Heart left ventricle (tissue), 16 donors: ENCODE measurements around the gene DNM2. TPM values are rescaled to one million over a fixed set of nuclear protein-coding genes. Genes with fewer than 3 reads are reported as not detected.
A peak's percentile ranks its signal among the peaks of the same experiment; 100 is the strongest.

Experiments used
- ATAC-seq, 4 donors: fragments of 200-7000 bp; cut with Tn5 transposase; one replicate each; pipeline ENCODE4 v1.9.1; 2020 to 2022; ENCODE audit warnings: moderate library complexity in 4 of 4, mild to moderate bottlenecking in 3 of 4, moderate number of reproducible peaks in 1 of 4
- DNase-seq, 5 donors: peaks; one replicate each; pipeline ENCODE4 v3.0.0-alpha.2; 2020
- H3K27ac ChIP-seq, 12 donors: fragments of 200-600 bp; sonication (generic) in 4 of 12; one replicate each; pipeline versions ENCODE4 v1.5.0 to v1.8.0; 2016 to 2022; ENCODE audit warnings: mild to moderate bottlenecking in 2 of 12
- H3K27me3 ChIP-seq, 9 donors: fragments of 200-600 bp; sonication (generic) in 2 of 9; one replicate each; pipeline versions ENCODE4 v1.5.1 to v1.8.0; 2016 to 2022; ENCODE audit warnings: mild to moderate bottlenecking in 3 of 9
- H3K36me3 ChIP-seq, 9 donors: fragments of 200-600 bp; sonication (generic) in 2 of 9; one replicate each; pipeline versions ENCODE4 v1.5.0 to v1.8.0; 2018 to 2022; ENCODE audit warnings: mild to moderate bottlenecking in 2 of 9
- H3K4me1 ChIP-seq, 12 donors: fragments of 200-600 bp; sonication (generic) in 4 of 12; one replicate each; pipeline versions ENCODE4 v1.5.0 to v1.8.0; 2016 to 2022; ENCODE audit warnings: mild to moderate bottlenecking in 3 of 12
- H3K4me3 ChIP-seq, 12 donors: fragments of 200-600 bp; sonication (generic) in 4 of 12; one replicate each; pipeline versions ENCODE4 v1.5.0 to v1.8.0; 2017 to 2022; ENCODE audit warnings: mild to moderate bottlenecking in 9 of 12, moderate library complexity in 4 of 12
- H3K9me3 ChIP-seq, 12 donors: fragments of 200-600 bp; sonication (generic) in 4 of 12; one replicate each; pipeline versions ENCODE4 v1.5.0 to v1.8.0; 2016 to 2022; ENCODE audit warnings: mild to moderate bottlenecking in 1 of 12
- POLR2A ChIP-seq, 2 donors: fragments of 450-650 bp; IDR thresholded peaks; one replicate each; pipeline ENCODE4 v1.6.1; 2017; ENCODE audit warnings: antibody characterized with exemption in 2 of 2, mild to moderate bottlenecking in 2 of 2, moderate library complexity in 2 of 2
- WGBS, 4 donors: extraction: QIAGEN DNeasy Blood & Tissue Kit in 2 of 4; methylation state at CpG; one replicate each; pipeline versions ENCODE4 v1.1.5 to v1.1.7; 2013 to 2018; 5-methylcytosine and 5-hydroxymethylcytosine counted together
- intact Hi-C, 10 donors: fragments of 100-400 bp; cut with DNase I; formaldehyde crosslinking; loops; one replicate each; pipeline versions ENCODE4 v1.11.1 to v1.14.2; 2022
- polyA plus RNA-seq, 2 donors: library from polyadenylated mRNA; stranded (reverse); fragments of 200-250 nt; gene quantifications; one replicate each; pipeline ENCODE4 v1.2.3, GENCODE V29; 2013
- total RNA-seq, 9 donors: library from RNA; depleted of rRNA in 2 of 9; stranded (reverse); fragments of >200 nt in 2 of 9; fragmentation: NEBNext Ultra II Directional in 3 of 9; extraction: Animal tissue kit (Norgen Biotek cat#: 25700) in 3 of 9; gene quantifications; one replicate each; pipeline versions ENCODE4 v1.1.0 to v1.2.4, GENCODE V29; 2016 to 2023
- TF ChIP-seq, protein P1 (sequence below), 12 donors: fragments of 200-600 bp; sonication (generic) in 4 of 12; IDR thresholded peaks; one replicate each; pipeline versions ENCODE4 v1.5.0 to v1.8.0; 2018 to 2022; ENCODE audit warnings: antibody characterized with exemption in 12 of 12, mild to moderate bottlenecking in 5 of 12
- donor health status: ischemic (EF 13 %, LVEDD 7.1; RV severe dilation, severe dysfunction).
- donor health status: healthy with polysubstance abuse.
- donor health status: DM: no; HTN: yes; CAD: no.
- donor health status: DM: no; HTN: no; CAD: no.
- donor health status: ischemic (EF 25% LVEDD 6.9; RV normal size, moderate dysfunction).
- donor health status: ischemic (EF 25% LVEDD 5.7; RV mildly dilated, moderate dysfunction).
- donor health status: healthy.
- donor health status: DM: yes; HTN: yes; CAD: no.
- donor health status: ischemic (EF 35%, LVEDD 5.7; RV mildly dilated, moderate dysfunction).
- donor health status: nonischemic (EF 11% LVEDD 7.7; RV severe dilation, severe dysfunction).
- donor health status: DM: yes; HTN: yes; CAD: no.
- donor health status: PGD.
- donor health status: ischemic (EF 29% LVEDD 5.4; RV normal size, mild dysfunction).
- donor health status: nonischemic (EF 23%, LVEDD 6.1; RV moderate dilation, normal function).

The DNM2 gene
- total and polyA plus RNA-seq, 11 donors = 98.9 to 204 (median 131) TPM

DNA sequence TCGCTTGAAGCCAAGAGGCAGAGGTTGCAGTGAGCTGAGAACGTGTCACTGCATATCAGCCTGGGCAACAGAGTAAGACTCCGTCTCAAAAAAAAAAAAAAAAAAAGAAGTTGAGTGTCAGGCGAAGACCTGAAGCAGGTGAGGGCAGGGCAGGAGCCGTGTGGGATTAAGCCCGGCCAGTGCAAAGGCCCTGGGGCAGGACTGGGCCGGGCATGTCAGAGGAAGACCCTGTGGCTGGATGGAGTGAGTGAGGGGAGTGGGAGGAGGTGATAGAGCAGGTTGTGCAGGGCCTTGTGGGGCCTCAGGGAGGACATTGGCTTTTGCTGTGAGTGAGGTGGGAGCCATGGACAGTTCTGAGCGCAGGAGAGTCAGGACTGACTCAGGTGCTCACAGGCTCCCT is 70.3 kb downstream of the DNM2 start:
- Histone ChIP-seq H3K4me1 (peaks cover 0 to 18% (median 3%) of the 10 kb centered on the region in 12 donors), H3K4me3 (no peak overlapping the region), H3K27ac (no peak overlapping the region), H3K36me3 (peaks cover 2 to 100% (median 99%) of the 10 kb centered on the region in 9 donors), H3K9me3 (no peaks in the 10 kb centered on the region), H3K27me3 (no peaks in the 10 kb centered on the region)
- TF ChIP-seq, protein P1, sequence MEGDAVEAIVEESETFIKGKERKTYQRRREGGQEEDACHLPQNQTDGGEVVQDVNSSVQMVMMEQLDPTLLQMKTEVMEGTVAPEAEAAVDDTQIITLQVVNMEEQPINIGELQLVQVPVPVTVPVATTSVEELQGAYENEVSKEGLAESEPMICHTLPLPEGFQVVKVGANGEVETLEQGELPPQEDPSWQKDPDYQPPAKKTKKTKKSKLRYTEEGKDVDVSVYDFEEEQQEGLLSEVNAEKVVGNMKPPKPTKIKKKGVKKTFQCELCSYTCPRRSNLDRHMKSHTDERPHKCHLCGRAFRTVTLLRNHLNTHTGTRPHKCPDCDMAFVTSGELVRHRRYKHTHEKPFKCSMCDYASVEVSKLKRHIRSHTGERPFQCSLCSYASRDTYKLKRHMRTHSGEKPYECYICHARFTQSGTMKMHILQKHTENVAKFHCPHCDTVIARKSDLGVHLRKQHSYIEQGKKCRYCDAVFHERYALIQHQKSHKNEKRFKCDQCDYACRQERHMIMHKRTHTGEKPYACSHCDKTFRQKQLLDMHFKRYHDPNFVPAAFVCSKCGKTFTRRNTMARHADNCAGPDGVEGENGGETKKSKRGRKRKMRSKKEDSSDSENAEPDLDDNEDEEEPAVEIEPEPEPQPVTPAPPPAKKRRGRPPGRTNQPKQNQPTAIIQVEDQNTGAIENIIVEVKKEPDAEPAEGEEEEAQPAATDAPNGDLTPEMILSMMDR (IDR thresholded peaks at IDR 0.05) = no peak
- TF ChIP-seq POLR2A (IDR thresholded peaks at IDR 0.05) = no peak
- no peak for DNase-seq
- WGBS, 4 donors = 94 to 96% (median 95%) methylated on average over 8 of the region's 8 CpGs
- no peak for ATAC-seq
- intact Hi-C loops = no loop called here

DNA sequence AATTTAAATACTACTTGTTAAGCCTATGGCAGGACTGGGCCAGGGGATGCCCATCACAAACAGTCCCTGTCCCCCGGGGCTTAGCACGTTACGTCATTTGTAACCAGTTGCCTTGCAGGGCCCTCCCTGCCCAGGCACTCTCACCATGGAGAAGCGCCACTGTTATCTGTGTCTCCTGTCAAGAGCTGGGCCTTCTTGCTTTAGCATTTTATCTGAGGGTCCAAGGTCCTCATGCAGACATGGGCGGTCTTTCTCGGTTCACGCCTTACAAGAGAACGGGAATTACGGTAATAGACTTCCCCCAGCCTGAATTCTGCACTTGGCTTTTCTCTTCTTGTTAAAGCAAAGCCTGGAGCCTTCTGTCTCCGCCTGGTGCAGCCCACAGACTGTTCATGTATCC is 72.0 kb downstream of the DNM2 start:
- DNase-seq (no peak), ATAC-seq (no peak)
- no peak overlapping the region for H3K4me3 ChIP-seq
- H3K27ac ChIP-seq = no peak overlapping the region
- no peaks in the 10 kb centered on the region for H3K27me3 ChIP-seq
- peaks cover 2 to 100% (median 98%) of the 10 kb centered on the region in 9 donors for H3K36me3 ChIP-seq
- 87 to 91% (median 88%) methylated on average over 10 of the region's 10 CpGs for WGBS, 4 donors
- H3K4me1 ChIP-seq = peaks cover 0 to 1% (median 0%) of the 10 kb centered on the region in 12 donors
- intact Hi-C loops = no loop called here
- TF ChIP-seq, protein P1 (IDR thresholded peaks at IDR 0.05) = no peak
- TF ChIP-seq POLR2A (IDR thresholded peaks at IDR 0.05) = no peak
- H3K9me3 ChIP-seq = no peaks in the 10 kb centered on the region

GRCh38 chr19:10796653-10797052 is 78.8 kb downstream of the DNM2 start:
- Histone ChIP-seq H3K36me3 (peaks cover 0 to 99% (median 95%) of the 10 kb centered on the region in 9 donors), H3K9me3 (no peaks in the 10 kb centered on the region), H3K4me1 (peaks cover 0 to 18% (median 13%) of the 10 kb centered on the region in 12 donors), H3K27me3 (no peaks in the 10 kb centered on the region), H3K27ac (peak overlapping the region in 1 of 12 donors; percentile 20), H3K4me3 (no peak overlapping the region)
- intact Hi-C loops = no loop called here
- 93 to 96% (median 93%) methylated on average over 19 of the region's 19 CpGs for WGBS, 4 donors
- no peak for TF ChIP-seq POLR2A (IDR thresholded peaks at IDR 0.05)
- TF ChIP-seq, protein P1 (IDR thresholded peaks at IDR 0.05) = no peak
- no peak for ATAC-seq
- DNase-seq = no peak

DNA sequence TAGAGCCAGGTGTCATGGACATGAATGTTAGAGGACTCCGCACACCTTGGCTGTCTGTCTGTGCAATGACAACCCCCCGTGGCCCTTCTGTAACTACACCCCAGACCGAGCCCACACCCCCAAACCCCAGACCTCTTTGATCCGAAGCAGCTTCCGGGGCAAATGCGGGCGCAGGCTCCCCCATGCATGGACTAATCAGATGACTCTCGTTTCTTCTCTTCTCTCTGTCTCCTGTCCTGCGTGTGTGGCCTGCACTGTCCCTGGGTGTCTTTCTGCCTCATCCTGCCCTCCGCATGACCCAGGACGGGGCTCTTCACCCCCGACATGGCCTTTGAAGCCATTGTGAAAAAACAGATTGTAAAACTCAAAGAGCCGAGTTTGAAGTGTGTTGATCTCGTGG is 79.2 kb downstream of the DNM2 start:
- ATAC-seq = no peak
- DNase-seq = no peak
- H3K27me3 ChIP-seq = no peaks in the 10 kb centered on the region
- no peak overlapping the region for H3K4me3 ChIP-seq
- H3K27ac ChIP-seq = peak overlapping the region in 1 of 12 donors; percentile 59
- 84 to 92% (median 89%) methylated on average over 14 of the region's 14 CpGs for WGBS, 4 donors
- TF ChIP-seq POLR2A (IDR thresholded peaks at IDR 0.05) = no peak
- TF ChIP-seq, protein P1 (IDR thresholded peaks at IDR 0.05) = no peak
- peaks cover 0 to 99% (median 95%) of the 10 kb centered on the region in 9 donors for H3K36me3 ChIP-seq
- H3K4me1 ChIP-seq = peaks cover 0 to 18% (median 13%) of the 10 kb centered on the region in 12 donors
- H3K9me3 ChIP-seq = no peaks in the 10 kb centered on the region
- intact Hi-C loops = no loop called here
